ENCODE measurements around the gene FRMD1. TPM values are rescaled to one million over a fixed set of nuclear protein-coding genes. Genes with fewer than 3 reads are reported as not detected.

FRMD1 gene
- total and polyA plus RNA-seq, 8 donors = 0.02 to 0.15 TPM; not detected in 6

- DNase-seq (peak in 1 of 6 donors; percentile 36), FAIRE-seq (no peak), ATAC-seq (no peak)
- H3K36me3 ChIP-seq = no peaks in the 10 kb centered on the region
- WGBS, 2 donors = 93% methylated on average over 26 of the region's 26 CpGs
- no peaks in the 10 kb centered on the region for H3K27me3 ChIP-seq
- no peak for TF ChIP-seq CTCF (IDR thresholded peaks at IDR 0.05)
- no peaks in the 10 kb centered on the region for H3K9me3 ChIP-seq
- H3K4me3 ChIP-seq = no peak overlapping the region
- H3K4me1 ChIP-seq = peaks cover 6 to 21% (median 16%) of the 10 kb centered on the region in 3 donors
- intact Hi-C loops (cut with DNase I) = no loop called here
- H3K27ac ChIP-seq = no peak overlapping the region
Measured at GRCh38 chr6:168100011-168100802, 21.2 kb upstream of the FRMD1 start.

- WGBS, 2 donors = 81 to 89% methylated on average over 23 of the region's 23 CpGs
- peak in 2 of 6 donors; percentile 37 to 54 for DNase-seq
Measured at GRCh38 chr6:168099201-168100010, 20.4 kb upstream of the FRMD1 start.

DNA sequence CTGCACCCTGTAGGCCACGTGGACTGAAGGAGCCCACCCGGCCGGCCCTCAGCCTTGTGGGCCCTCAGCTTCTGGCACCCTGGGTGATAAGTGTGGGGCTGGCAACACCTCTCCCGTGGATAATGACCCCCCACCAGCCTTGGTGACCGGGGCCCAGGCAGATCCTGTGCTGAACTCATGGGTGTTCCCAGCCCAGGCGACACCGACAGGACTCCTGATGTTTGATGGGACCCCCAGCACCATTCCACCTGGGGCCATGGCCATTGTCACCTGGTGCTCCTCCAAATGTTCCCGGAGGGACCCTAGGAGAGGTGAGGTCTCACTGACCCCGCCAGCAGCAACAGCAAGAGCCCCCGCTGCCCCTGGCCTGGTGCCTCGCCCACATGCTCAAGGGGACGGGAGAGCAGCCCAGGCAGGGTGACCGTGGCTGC lies 19.4 kb upstream of the FRMD1 start:
- H3K27ac ChIP-seq = peak overlapping the region in 1 of 4 donors; percentile 46
- no peak for TF ChIP-seq CTCF (IDR thresholded peaks at IDR 0.05)
- H3K4me1 ChIP-seq = peaks cover 6 to 21% (median 16%) of the 10 kb centered on the region in 3 donors
- DNase-seq (peak in 2 of 6 donors; percentile 51 to 74), ATAC-seq (peak in 1 of 4 donors; percentile 4), FAIRE-seq (no peak)
- H3K36me3 ChIP-seq = no peaks in the 10 kb centered on the region
- H3K27me3 ChIP-seq = no peaks in the 10 kb centered on the region
- H3K4me3 ChIP-seq = no peak overlapping the region
- 77 to 82% methylated on average over 13 of the region's 13 CpGs for WGBS, 2 donors
- intact Hi-C loops (cut with DNase I) = no loop called here
- H3K9me3 ChIP-seq = no peaks in the 10 kb centered on the region

More at GRCh38 chr6:168099201-168100010, 20.4 kb upstream of the FRMD1 start:
- peaks cover 6 to 21% (median 16%) of the 10 kb centered on the region in 3 donors for H3K4me1 ChIP-seq
- no peaks in the 10 kb centered on the region for H3K27me3 ChIP-seq
- FAIRE-seq (no peak), ATAC-seq (no peak)
- intact Hi-C loops (cut with DNase I) = no loop called here
- H3K9me3 ChIP-seq = no peaks in the 10 kb centered on the region
- no peak overlapping the region for H3K27ac ChIP-seq
- TF ChIP-seq CTCF (IDR thresholded peaks at IDR 0.05) = no peak
- no peak overlapping the region for H3K4me3 ChIP-seq
- H3K36me3 ChIP-seq = no peaks in the 10 kb centered on the region

DNA sequence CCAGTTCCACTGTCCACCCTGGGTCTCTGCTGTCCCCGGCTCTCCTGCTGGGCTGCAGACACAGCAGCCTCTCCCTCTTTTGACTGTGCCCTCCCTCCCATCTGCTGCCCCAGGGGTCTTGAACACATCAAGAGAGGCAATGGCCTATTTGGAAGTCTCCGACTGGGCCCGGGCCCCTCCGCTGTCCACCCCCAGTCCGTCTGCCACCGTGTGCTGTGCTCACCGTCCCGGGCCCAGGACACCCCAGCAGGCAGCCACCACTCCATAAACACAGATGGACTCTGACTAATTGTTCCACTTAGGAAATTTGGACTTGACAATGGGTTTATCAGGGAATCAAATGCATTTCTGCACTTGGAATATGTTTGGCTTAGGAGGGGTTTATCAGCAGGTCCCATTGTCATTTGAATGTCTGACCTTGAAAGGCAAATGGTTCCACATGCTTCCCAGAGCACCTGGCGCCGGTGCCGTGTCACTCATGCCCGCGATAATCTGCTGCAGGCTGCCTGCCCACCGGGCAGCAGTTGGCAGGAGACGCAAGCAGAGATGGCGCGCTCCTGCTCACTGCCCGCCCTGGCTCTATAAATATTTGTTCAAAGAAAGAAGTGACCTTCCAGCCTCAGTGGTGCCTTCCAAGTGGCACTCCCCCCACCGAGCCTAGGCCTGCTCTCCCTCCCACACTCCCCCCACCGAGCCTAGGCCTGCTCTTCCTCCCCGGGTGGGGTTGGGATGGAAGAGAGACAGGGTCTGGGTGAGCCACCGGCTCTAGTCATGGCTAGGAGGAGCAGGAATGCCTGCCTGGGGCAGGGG lies 18.8 kb upstream of the FRMD1 start:
- peaks cover 6 to 21% (median 12%) of the 10 kb centered on the region in 3 donors for H3K4me1 ChIP-seq
- DNase-seq (peak; percentile 70 to 88 (median 80)), ATAC-seq (peak; percentile 80 to 93 (median 88)), FAIRE-seq (no peak)
- H3K27me3 ChIP-seq = no peaks in the 10 kb centered on the region
- no peak for TF ChIP-seq CTCF (IDR thresholded peaks at IDR 0.05)
- H3K4me3 ChIP-seq = no peak overlapping the region
- no peaks in the 10 kb centered on the region for H3K36me3 ChIP-seq
- intact Hi-C loops (cut with DNase I) = no loop called here
- H3K9me3 ChIP-seq = no peaks in the 10 kb centered on the region
- peak overlapping the region in 1 of 4 donors; percentile 46 for H3K27ac ChIP-seq
- 23 to 27% methylated on average over 22 of the region's 22 CpGs for WGBS, 2 donors

All from pancreas (tissue), 10 donors.